ENCODE measurements around the gene CNTFR.
"Not testable (repeated sequence)": the region's sequence is repeated elsewhere in the genome, so short reads cannot be mapped to it uniquely, and the experiment has no call there.

The CNTFR gene

GRCh38 chr9:34554211-34555001 lies 35.1 kb downstream of the CNTFR start:
- DNase-seq (ENCODE audit: low spot score) = no peak

- DNase-seq (ENCODE audit: low spot score) = no peak
These were observed 36.0 kb downstream of the CNTFR start for GRCh38 chr9:34553511-34554021.

GRCh38 chr9:34552986-34553385 lies 36.5 kb downstream of the CNTFR start:
- no peak for DNase-seq (ENCODE audit: low spot score)

- no peak for DNase-seq (ENCODE audit: low spot score)
These were observed 36.9 kb downstream of the CNTFR start for GRCh38 chr9:34552606-34552981.

GRCh38 chr9:34551751-34552605 lies 37.5 kb downstream of the CNTFR start:
- DNase-seq (ENCODE audit: low spot score) = no peak

GRCh38 chr9:34550681-34551270 lies 38.7 kb downstream of the CNTFR start:
- no peak for DNase-seq (ENCODE audit: low spot score)

GRCh38 chr9:34550016-34550680 lies 39.4 kb downstream of the CNTFR start:
- no peak for DNase-seq (ENCODE audit: low spot score)

- DNase-seq (ENCODE audit: low spot score) = no peak
These were observed 40.2 kb downstream of the CNTFR start for GRCh38 chr9:34549407-34549732.

GRCh38 chr9:34547960-34548611 lies 41.4 kb downstream of the CNTFR start:
- DNase-seq (ENCODE audit: low spot score) = peak; percentile 43

GRCh38 chr9:34546834-34547827 lies 42.4 kb downstream of the CNTFR start:
- DNase-seq (ENCODE audit: low spot score) = peak; percentile 79

GRCh38 chr9:34546102-34546833 lies 43.3 kb downstream of the CNTFR start:
- no peak for DNase-seq (ENCODE audit: low spot score)

- no peak for DNase-seq (ENCODE audit: low spot score)
These were observed 44.0 kb downstream of the CNTFR start for GRCh38 chr9:34545497-34545896.

- DNase-seq (ENCODE audit: low spot score) = no peak
These were observed 45.5 kb downstream of the CNTFR start for GRCh38 chr9:34544035-34544434.

- no peak for DNase-seq (ENCODE audit: low spot score)
These were observed 48.0 kb downstream of the CNTFR start for GRCh38 chr9:34541540-34541939.

- DNase-seq (ENCODE audit: low spot score) = no peak
These were observed 48.7 kb downstream of the CNTFR start for GRCh38 chr9:34540827-34541226.

- DNase-seq (ENCODE audit: low spot score) = no peak
These were observed 52.8 kb downstream of the CNTFR start for GRCh38 chr9:34536685-34537084.

GRCh38 chr9:34532041-34532440 lies 57.5 kb downstream of the CNTFR start:
- not testable (repeated sequence) for DNase-seq (ENCODE audit: low spot score)

GRCh38 chr9:34526026-34526425 lies 63.5 kb downstream of the CNTFR start:
- no peak for DNase-seq (ENCODE audit: low spot score)

- DNase-seq (ENCODE audit: low spot score) = no peak
These were observed 65.2 kb downstream of the CNTFR start for GRCh38 chr9:34524349-34524748.

Data from NAMALWA (cell line).